A549 treated with dexamethasone at 1 μM for 4 hours (cell line): ENCODE data around the gene TMEM250. TPM values are rescaled to one million over a fixed set of nuclear protein-coding genes. Genes with fewer than 3 reads are reported as not detected.

Source experiments
- total RNA-seq: library from RNA; stranded (reverse); fragments of 200-300 nt; extraction: Qiagen RNA extraction; gene quantifications from 5 replicates; pipeline ENCODE4 v1.2.3, GENCODE V29; 2022

Gene TMEM250
- 31.0 to 50.8 TPM (median 47.6 TPM) in 5 replicates for total RNA-seq

GRCh38 chr9:136118320-136119060 lies at the start of gene TMEM250:
Gene TMEM250 (minus strand): TSS chr9:136118875. CDS start chr9:136116900, 1,975 bp downstream.

GRCh38 chr9:136095070-136096058 lies 23.3 kb downstream of the TMEM250 start, which contains the start of gene NACC2:
Gene NACC2 (minus strand): TSS chr9:136095289. CDS start chr9:136050521, 44,768 bp downstream.

Other genes starting within 250 kb of the TMEM250 start
- 18.6 to 26.3 TPM (median 25.9 TPM) in 5 replicates for gene CAMSAP1, start 211.3 kb downstream of the TMEM250 start, total RNA-seq
- gene UBAC1, start 157.5 kb downstream of the TMEM250 start, total RNA-seq = 28.4 to 40.0 TPM (median 35.7 TPM) in 5 replicates
- gene NACC2, start 23.6 kb downstream of the TMEM250 start, total RNA-seq = 23.5 to 43.9 TPM (median 42.5 TPM) in 5 replicates
- 0.05 to 0.13 TPM (median 0.11 TPM) in 5 replicates for gene LHX3, start 86.3 kb upstream of the TMEM250 start, total RNA-seq
- 21.5 to 28.5 TPM (median 26.5 TPM) in 5 replicates for gene QSOX2, start 126.9 kb upstream of the TMEM250 start, total RNA-seq
- 0.01 TPM in 2 of 5 replicates, not detected in the others for gene CCDC187, start 185.2 kb upstream of the TMEM250 start, total RNA-seq
- 8.7 to 15.4 TPM (median 13.6 TPM) in 5 replicates for gene GPSM1, start 208.7 kb upstream of the TMEM250 start, total RNA-seq
- gene DNLZ, start 244.9 kb upstream of the TMEM250 start, total RNA-seq = 22.8 to 34.8 TPM (median 31.4 TPM) in 5 replicates